ENCODE data around the gene SYNJ2. TPM values are rescaled to one million over a fixed set of nuclear protein-coding genes. Genes with fewer than 3 reads are reported as not detected.

SYNJ2 gene
- total RNA-seq, 2 experiments from 2014 or later = 34.6 to 38.0 TPM

DNA sequence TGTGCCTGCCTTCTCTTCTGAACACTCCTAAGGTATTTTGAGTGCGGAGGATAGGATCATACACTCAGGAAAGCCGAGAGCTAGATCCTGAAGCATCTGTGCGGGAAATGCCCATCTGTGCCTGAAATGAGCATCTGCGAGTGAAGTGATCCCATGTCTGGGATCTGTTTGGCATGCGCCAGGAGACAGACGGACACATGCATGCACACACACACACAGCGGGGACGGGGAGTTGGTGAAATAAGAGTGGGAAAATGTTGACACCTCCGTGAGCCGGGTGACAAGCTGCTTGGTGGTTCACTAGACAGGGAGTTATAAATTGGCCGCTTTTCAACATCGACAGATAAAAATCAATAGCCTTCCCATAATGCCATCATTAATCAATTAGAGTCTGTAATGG, 13.8 kb downstream of the SYNJ2 start:
- no peaks in the 10 kb centered on the region for H3K27me3 ChIP-seq (ENCODE audit: control insufficient read depth in 1 of 2, insufficient read depth in 2 of 2, low read length in 2 of 2)
- no peaks in the 10 kb centered on the region for H3K9me3 Mint-ChIP-seq
- no peaks in the 10 kb centered on the region for H3K27me3 Mint-ChIP-seq
- intact Hi-C loops (cut with DNase I, micrococcal nuclease) = no loop called here
- CTCF ChIA-PET = no interaction called here
- H3K4me3 Mint-ChIP-seq = no peak overlapping the region
- POLR2A ChIA-PET = interaction anchor here (1.3 to 2.7 kb wide), 3 partner anchors 8 to 31 kb away, joined by 3 to 15 read pairs (median 4); no protein-coding TSS in a partner anchor
- no peak for TF ChIP-seq CTCF (IDR thresholded peaks at IDR 0.05)
- H3K27ac ChIP-seq (ENCODE audit: low read depth in 1 of 2, low read length in 2 of 2) = no peak overlapping the region
- H3K4me1 ChIP-seq (ENCODE audit: insufficient read depth, low read length) = peaks cover 25% of the 10 kb centered on the region
- ATAC-seq (ENCODE audit: poor library complexity) (no peak), DNase-seq (no peak)
- peaks cover 9% of the 10 kb centered on the region for H3K36me3 ChIP-seq (ENCODE audit: insufficient read depth, low read length)
- no peak overlapping the region for H3K4me3 ChIP-seq (ENCODE audit: low read length)
- no peaks in the 10 kb centered on the region for H3K36me3 Mint-ChIP-seq (ENCODE audit: low read depth)
- H3K9me3 ChIP-seq (ENCODE audit: control insufficient read depth in 1 of 2, insufficient read depth in 1 of 2, low read length in 2 of 2) = no peaks in the 10 kb centered on the region
- H3K27ac Mint-ChIP-seq = no peak overlapping the region
- peaks cover 79% of the 10 kb centered on the region for H3K4me1 Mint-ChIP-seq (ENCODE audit: low read depth)

DNA sequence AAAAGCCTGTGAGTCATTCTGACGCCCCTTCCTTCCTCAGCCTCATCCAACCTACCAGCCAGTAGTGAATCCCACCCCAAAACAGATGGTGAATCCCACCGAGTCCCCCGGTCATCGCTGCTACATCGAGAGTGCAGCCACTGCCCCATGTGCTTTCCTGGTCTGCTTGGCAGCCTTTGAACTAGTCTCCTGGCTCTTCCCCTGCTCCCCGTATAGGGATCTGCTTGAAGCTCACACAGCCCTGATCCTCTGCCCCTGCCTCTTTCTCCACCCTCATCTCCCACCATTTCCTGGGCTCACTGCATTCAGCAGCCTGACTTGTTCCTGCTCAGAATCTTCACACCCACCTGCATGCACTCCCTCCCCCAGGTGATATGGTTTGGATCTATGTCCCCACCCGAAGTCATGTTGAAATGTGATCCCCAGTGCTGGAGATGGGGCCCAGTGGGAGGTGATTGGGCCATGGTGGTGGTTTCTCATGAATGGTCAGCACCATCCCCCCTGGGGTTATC, 14.6 kb downstream of the SYNJ2 start:
- Mint-ChIP-seq H3K9me3 (no peaks in the 10 kb centered on the region), H3K27me3 (no peaks in the 10 kb centered on the region), H3K4me3 (no peak overlapping the region), H3K4me1 (ENCODE audit: low read depth) (peaks cover 77% of the 10 kb centered on the region), H3K27ac (no peak overlapping the region), H3K36me3 (ENCODE audit: low read depth) (no peaks in the 10 kb centered on the region)
- POLR2A ChIA-PET = no interaction called here
- Histone ChIP-seq H3K9me3 (ENCODE audit: control insufficient read depth in 1 of 2, insufficient read depth in 1 of 2, low read length in 2 of 2) (no peaks in the 10 kb centered on the region), H3K27ac (ENCODE audit: low read depth in 1 of 2, low read length in 2 of 2) (no peak overlapping the region), H3K4me3 (ENCODE audit: low read length) (no peak overlapping the region), H3K4me1 (ENCODE audit: insufficient read depth, low read length) (peaks cover 17% of the 10 kb centered on the region), H3K27me3 (ENCODE audit: control insufficient read depth in 1 of 2, insufficient read depth in 2 of 2, low read length in 2 of 2) (no peaks in the 10 kb centered on the region), H3K36me3 (ENCODE audit: insufficient read depth, low read length) (peaks cover 9% of the 10 kb centered on the region)
- intact Hi-C loops (cut with DNase I, micrococcal nuclease) = no loop called here
- TF ChIP-seq CTCF (IDR thresholded peaks at IDR 0.05) = no peak
- ATAC-seq (ENCODE audit: poor library complexity) = no peak
- CTCF ChIA-PET = no interaction called here
- DNase-seq = no peak

DNA sequence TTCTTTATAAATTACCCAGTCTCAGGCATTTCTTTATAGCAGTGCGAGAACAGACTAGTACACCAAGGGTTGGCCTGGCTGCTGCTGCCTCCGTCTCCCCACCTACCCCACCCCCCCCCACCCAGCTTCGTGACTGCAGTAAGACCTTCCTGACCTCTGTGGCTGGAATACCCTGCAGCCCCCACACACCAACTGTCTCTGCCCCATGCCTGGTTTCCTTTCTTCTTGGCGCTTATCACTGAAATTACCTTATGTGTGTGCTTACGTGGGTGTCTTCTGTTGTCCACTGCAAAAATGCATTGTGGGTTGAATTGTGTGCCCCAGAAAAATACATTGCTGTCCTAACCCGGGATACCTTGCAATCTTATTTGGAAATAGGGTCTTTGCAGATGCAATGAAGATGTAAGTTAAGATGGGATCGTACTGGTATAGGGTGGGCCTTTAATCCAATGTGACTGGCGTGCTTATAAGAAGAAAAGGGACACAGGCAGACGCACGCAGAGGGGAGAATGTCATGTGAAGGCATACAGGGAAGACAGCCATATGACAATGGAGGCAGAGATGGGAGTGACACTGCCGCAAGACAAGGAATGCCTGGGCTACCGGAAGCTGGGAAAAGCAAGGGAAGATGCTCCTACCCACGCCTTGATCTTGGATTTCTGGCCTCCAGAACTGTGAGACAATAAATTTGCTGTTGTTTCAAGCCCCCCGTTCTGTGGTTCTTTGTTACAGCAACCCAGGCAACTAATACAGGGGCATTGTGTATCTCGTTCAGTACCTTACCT, 15.4 kb downstream of the SYNJ2 start:
- Mint-ChIP-seq H3K27ac (no peak overlapping the region), H3K4me3 (no peak overlapping the region), H3K36me3 (ENCODE audit: low read depth) (peaks cover 6% of the 10 kb centered on the region), H3K27me3 (no peaks in the 10 kb centered on the region), H3K9me3 (no peaks in the 10 kb centered on the region), H3K4me1 (ENCODE audit: low read depth) (peaks cover 73% of the 10 kb centered on the region)
- Histone ChIP-seq H3K27me3 (ENCODE audit: control insufficient read depth in 1 of 2, insufficient read depth in 2 of 2, low read length in 2 of 2) (no peaks in the 10 kb centered on the region), H3K4me1 (ENCODE audit: insufficient read depth, low read length) (peaks cover 17% of the 10 kb centered on the region), H3K9me3 (ENCODE audit: control insufficient read depth in 1 of 2, insufficient read depth in 1 of 2, low read length in 2 of 2) (no peaks in the 10 kb centered on the region), H3K36me3 (ENCODE audit: insufficient read depth, low read length) (peaks cover 9% of the 10 kb centered on the region), H3K27ac (ENCODE audit: low read depth in 1 of 2, low read length in 2 of 2) (no peak overlapping the region), H3K4me3 (ENCODE audit: low read length) (no peak overlapping the region)
- TF ChIP-seq CTCF (IDR thresholded peaks at IDR 0.05) = no peak
- DNase-seq = no peak
- POLR2A ChIA-PET = no interaction called here
- CTCF ChIA-PET = no interaction called here
- ATAC-seq (ENCODE audit: poor library complexity) = no peak
- intact Hi-C loops (cut with DNase I, micrococcal nuclease) = no loop called here

All from CD4-positive, alpha-beta T cell (primary cell).